B cell (primary cell): Measurements from ENCODE around the gene RBM20. TPM values are rescaled to one million over a fixed set of nuclear protein-coding genes. Genes with fewer than 3 reads are reported as not detected.

Experiments used
- ATAC-seq: fragments of 200-7000 bp; cut with Tn5 transposase; one replicate; pipeline ENCODE4 v1.10.0; 2021; ENCODE audit warnings: low read depth, mild to moderate bottlenecking, moderate number of reproducible peaks, moderate library complexity
- CTCF ChIA-PET: fragments of 350-600 bp; sonication (Branson Sonifier 250); formaldehyde crosslinking; loops from one replicate; lab custom pipeline; 2021; ENCODE audit warnings: antibody characterized with exemption, inconsistent platforms; lab: Charles Lee
- POLR2A ChIA-PET: fragments of 350-600 bp; sonication (Branson Sonifier 250); formaldehyde crosslinking; loops from one replicate; lab custom pipeline; 2021; ENCODE audit warnings: antibody characterized with exemption; lab: Charles Lee
- DNase-seq: peaks from one replicate; pipeline ENCODE4 v3.0.0; 2013
- H2AFZ ChIP-seq: 2 replicates; pipeline ENCODE4 v1.6.1; 2012; ENCODE audit warnings: mild to moderate bottlenecking, low read depth, low read length; ENCODE audit not compliant: insufficient read depth, poor library complexity, severe bottlenecking
- H3K27ac ChIP-seq, 2 donors: 1 replicate in 1 of 2; 2 replicates in 1 of 2; pipeline ENCODE4 v1.5.1; 2012 to 2013; ENCODE audit warnings: low read length in 2 of 2, mild to moderate bottlenecking in 2 of 2, moderate library complexity in 1 of 2
- H3K27me3 ChIP-seq, 4 experiments: fragments of 200-600 bp in 1 of 4; sonication (generic) in 1 of 4; replicated peaks in 1 of 4; 1 replicate in 2 of 4; 2 replicates in 2 of 4; pipeline versions ENCODE4 v1.6.1 to v1.7.0; 2013 to 2016; ENCODE audit warnings: low read length in 3 of 4, mild to moderate bottlenecking in 2 of 4, mixed read lengths in 1 of 4, moderate library complexity in 1 of 4; ENCODE audit not compliant: insufficient read depth in 4 of 4, control insufficient read depth in 3 of 4; ENCODE audit errors: control extremely low read depth in 1 of 4
- H3K36me3 ChIP-seq, 2 experiments: replicated peaks in 1 of 2; 1 replicate in 1 of 2; 2 replicates in 1 of 2; pipeline versions ENCODE4 v1.6.1 to v1.7.1; 2013; ENCODE audit warnings: low read length in 1 of 2; ENCODE audit not compliant: insufficient read depth in 2 of 2, control insufficient read depth in 1 of 2; ENCODE audit errors: control extremely low read depth in 1 of 2, extremely low read depth in 1 of 2
- H3K4me1 ChIP-seq, 2 donors: fragments of 200-600 bp in 1 of 2; sonication (generic) in 1 of 2; 1 replicate in 1 of 2; 2 replicates in 1 of 2; pipeline versions ENCODE4 v1.5.1 to v1.6.1; 2013 to 2017; ENCODE audit warnings: low read length in 2 of 2; ENCODE audit not compliant: control insufficient read depth in 2 of 2, insufficient read depth in 2 of 2
- H3K4me2 ChIP-seq: replicated peaks from 2 replicates; pipeline ENCODE3; 2012; ENCODE audit warnings: mild to moderate bottlenecking, low read depth, low read length; ENCODE audit not compliant: poor library complexity, severe bottlenecking
- H3K4me3 ChIP-seq, 5 experiments: fragments of 200-600 bp in 1 of 5; sonication (generic) in 1 of 5; 1 replicate in 3 of 5; 2 replicates in 2 of 5; pipeline versions ENCODE4 v1.5.1 to v1.7.0; 2011 to 2016; ENCODE audit warnings: low read length in 4 of 5, mild to moderate bottlenecking in 4 of 5, low read depth in 2 of 5, control low read depth in 1 of 5, moderate library complexity in 1 of 5; ENCODE audit not compliant: insufficient read depth in 1 of 5; ENCODE audit errors: control extremely low read depth in 1 of 5, extremely low read depth in 1 of 5
- H3K79me2 ChIP-seq: fragments of 200-600 bp; sonication (generic); one replicate; pipeline ENCODE4 v1.6.0; 2016; ENCODE audit warnings: low read length; ENCODE audit not compliant: control insufficient read depth, insufficient read depth
- H3K9ac ChIP-seq: fragments of 200-600 bp; sonication (generic); 2 replicates; pipeline ENCODE4 v1.6.1; 2017; ENCODE audit warnings: mild to moderate bottlenecking, low read length, moderate library complexity
- H3K9me3 ChIP-seq, 3 donors: one replicate each; pipeline versions ENCODE4 v1.6.1 to v1.7.1; 2013; ENCODE audit warnings: low read length in 2 of 3; ENCODE audit not compliant: control insufficient read depth in 2 of 3, insufficient read depth in 1 of 3; ENCODE audit errors: control extremely low read depth in 1 of 3
- H4K20me1 ChIP-seq: 2 replicates; pipeline ENCODE4 v1.6.0; 2012; ENCODE audit warnings: mild to moderate bottlenecking, low read length; ENCODE audit not compliant: insufficient read depth, control insufficient read depth, poor library complexity, severe bottlenecking
- H3K27ac Mint-ChIP-seq: one replicate; pipeline ENCODE4 v1.8.0; 2021; ENCODE audit warnings: mixed read lengths
- H3K27me3 Mint-ChIP-seq: one replicate; pipeline ENCODE4 v1.8.0; 2021; ENCODE audit warnings: mixed read lengths
- H3K4me1 Mint-ChIP-seq: one replicate; pipeline ENCODE4 v1.8.0; 2021; ENCODE audit warnings: mixed read lengths
- H3K4me3 Mint-ChIP-seq: one replicate; pipeline ENCODE4 v1.8.0; 2021; ENCODE audit warnings: mixed read lengths
- H3K9me3 Mint-ChIP-seq: one replicate; pipeline ENCODE4 v1.8.0; 2022; ENCODE audit warnings: mixed read lengths; ENCODE audit not compliant: insufficient read depth
- CTCF ChIP-seq: fragments of 200-600 bp; IDR thresholded peaks from one replicate; pipeline ENCODE4 v1.8.0; 2022; ENCODE audit warnings: antibody characterized with exemption, mild to moderate bottlenecking
- EZH2 ChIP-seq: IDR thresholded peaks from 2 replicates; pipeline ENCODE4 v1.6.1; 2012; ENCODE audit warnings: borderline replicate concordance, low read depth, mild to moderate bottlenecking, moderate library complexity, low read length; ENCODE audit not compliant: insufficient read depth, poor library complexity, severe bottlenecking
- WGBS: methylation state at CpG from one replicate; pipeline ENCODE4 v1.1.5; 2013; ENCODE audit warnings: missing lambda C conversion rate; ENCODE audit not compliant: insufficient coverage; 5-methylcytosine and 5-hydroxymethylcytosine counted together
- intact Hi-C: fragments of 100-400 bp; cut with micrococcal nuclease; formaldehyde crosslinking; loops from one replicate; pipeline ENCODE4 v1.10.0; 2022
- polyA plus RNA-seq: library from polyadenylated mRNA; depleted of rRNA; stranded (reverse); fragments of >200 nt; gene quantifications from 2 replicates; pipeline ENCODE4 v1.2.3, GENCODE V29; 2012
- total RNA-seq, 2 donors: library from RNA; stranded (reverse); fragments of 120-200 nt in 1 of 2; gene quantifications; 1 replicate in 1 of 2; 2 replicates in 1 of 2; pipeline versions ENCODE4 v1.2.3 to v1.2.4, GENCODE V29; 2013 to 2022

RBM20 gene
- total and polyA plus RNA-seq, 2 donors (not counting 1 experiment from before 2014, with no cell fraction given) = not detected

DNA sequence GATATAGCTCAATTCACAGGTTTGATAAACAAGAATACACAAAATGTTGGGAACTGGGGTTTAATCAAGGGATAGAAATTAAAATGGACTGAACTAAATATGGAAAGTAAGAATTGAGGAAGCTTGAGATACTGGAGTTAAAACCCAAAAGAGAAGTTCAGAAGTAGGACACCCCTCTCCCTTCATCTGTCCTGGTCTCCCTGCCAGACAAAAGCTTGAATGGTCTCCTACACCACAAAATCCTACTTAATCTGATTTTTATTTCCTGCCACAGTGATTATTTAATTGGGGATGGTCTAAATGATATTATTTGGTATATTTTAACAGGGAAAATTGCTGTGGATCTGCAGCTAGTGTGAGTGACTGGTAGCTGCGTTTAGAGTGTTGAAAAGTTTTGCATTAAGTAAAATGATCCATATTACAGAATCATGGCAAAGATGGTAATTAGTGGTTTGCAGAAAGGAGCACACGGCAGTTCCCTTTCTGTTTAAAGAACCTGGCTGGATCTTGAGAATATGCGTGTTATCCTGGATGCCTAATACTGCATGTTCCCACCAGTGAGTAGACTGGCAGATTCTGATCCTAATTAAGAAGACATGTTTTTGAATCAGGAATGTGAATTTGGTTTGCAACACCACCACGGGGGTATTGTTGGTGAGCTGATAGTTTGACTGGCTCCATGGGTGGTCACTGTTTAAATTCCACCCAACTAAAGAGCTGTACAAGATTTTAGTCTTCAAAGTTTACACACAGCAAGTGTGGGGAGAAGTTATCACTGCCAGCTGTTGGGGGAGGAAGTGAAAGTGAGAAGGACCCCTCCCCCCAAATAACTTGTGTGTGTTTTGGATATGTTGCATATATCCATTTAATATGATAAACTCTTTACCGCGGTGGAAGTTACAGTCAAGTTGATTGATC lies 5.5 kb downstream of the RBM20 start:
- POLR2A ChIA-PET = no interaction called here
- H3K27ac Mint-ChIP-seq = no peak overlapping the region
- H3K4me2 ChIP-seq = no peak overlapping the region
- H3K4me1 ChIP-seq = peaks cover 14 to 15% of the 10 kb centered on the region in 2 donors
- peaks cover 48% of the 10 kb centered on the region for H3K27me3 Mint-ChIP-seq
- 80% methylated on average over 2 of the region's 6 CpGs for WGBS
- H3K27me3 ChIP-seq = peaks cover 0 to 23% (median 21%) of the 10 kb centered on the region in 4 experiments
- H3K4me3 Mint-ChIP-seq = no peak overlapping the region
- H3K36me3 ChIP-seq = no peaks in the 10 kb centered on the region
- H3K27ac ChIP-seq = no peak overlapping the region
- H4K20me1 ChIP-seq = no peaks in the 10 kb centered on the region
- ATAC-seq (peak; percentile 28), DNase-seq (no peak)
- CTCF ChIA-PET = interaction anchor here (0.7 to 1.1 kb wide), 2 partner anchors 23 kb away, joined by 3 to 5 read pairs; no protein-coding TSS in a partner anchor
- TF ChIP-seq EZH2 = no peak
- TF ChIP-seq CTCF = no peak
- H3K9ac ChIP-seq = no peak overlapping the region
- intact Hi-C loops = no loop called here
- no peaks in the 10 kb centered on the region for H3K9me3 ChIP-seq
- no peaks in the 10 kb centered on the region for H3K79me2 ChIP-seq
- no peak overlapping the region for H2AFZ ChIP-seq
- H3K4me3 ChIP-seq = no peak overlapping the region
- H3K4me1 Mint-ChIP-seq = peaks cover 34% of the 10 kb centered on the region
- H3K9me3 Mint-ChIP-seq = no peaks in the 10 kb centered on the region

- no peak overlapping the region for H3K27ac Mint-ChIP-seq
- no peak for ATAC-seq
Measured at GRCh38 chr10:110650265-110650668, 6.1 kb downstream of the RBM20 start.

More at GRCh38 chr10:110650265-110650668, 6.1 kb downstream of the RBM20 start:
- Histone ChIP-seq H3K4me3 (no peak overlapping the region), H2AFZ (no peak overlapping the region), H4K20me1 (no peaks in the 10 kb centered on the region), H3K9me3 (no peaks in the 10 kb centered on the region), H3K79me2 (no peaks in the 10 kb centered on the region), H3K27ac (no peak overlapping the region), H3K4me1 (peaks cover 7 to 13% of the 10 kb centered on the region in 2 donors), H3K27me3 (peaks cover 0 to 17% (median 14%) of the 10 kb centered on the region in 4 experiments), H3K4me2 (no peak overlapping the region), H3K9ac (no peak overlapping the region), H3K36me3 (no peaks in the 10 kb centered on the region)
- TF ChIP-seq EZH2 (no peak), CTCF (no peak)
- ChIA-PET CTCF (interaction anchor here (1.1 kb wide), 1 partner anchor 22 kb away, joined by 5 read pairs; no protein-coding TSS in a partner anchor), POLR2A (no interaction called here)
- Mint-ChIP-seq H3K4me1 (peaks cover 27% of the 10 kb centered on the region), H3K27me3 (peaks cover 42% of the 10 kb centered on the region), H3K4me3 (peak overlapping the region; percentile 27), H3K9me3 (no peaks in the 10 kb centered on the region)
- 0% methylated on average over 1 of the region's 1 CpG for WGBS
- DNase-seq = no peak
- intact Hi-C loops = no loop called here
